Superior temporal gyrus (tissue), 1 donor: ENCODE data around the gene GSTA3.
"Not testable (repeated sequence)": the region's sequence is repeated elsewhere in the genome, so short reads cannot be mapped to it uniquely, and the experiment has no call there.

ENCODE experiments used
- DNase-seq: peaks from one replicate; pipeline ENCODE4 v3.0.0-alpha.2; 2016; ENCODE audit errors: extremely low spot score

Gene GSTA3

GRCh38 chr6:52861151-52861550, 48.3 kb downstream of the GSTA3 start:
- DNase-seq: not testable (repeated sequence)

- no peak for DNase-seq
These were observed 51.1 kb downstream of the GSTA3 start for GRCh38 chr6:52858416-52858815.

- DNase-seq: not testable (repeated sequence)
These were observed 53.4 kb downstream of the GSTA3 start for GRCh38 chr6:52856137-52856536.

GRCh38 chr6:52849137-52849536, 60.4 kb downstream of the GSTA3 start:
- no peak for DNase-seq
